Coronary artery (tissue), 2 donors: ENCODE data around the gene DBF4B.
"Not testable (repeated sequence)": the region's sequence is repeated elsewhere in the genome, so short reads cannot be mapped to it uniquely, and the experiment has no call there.

Experiments
- DNase-seq: peaks from one replicate; pipeline ENCODE4 v3.0.0-alpha.2; 2017; ENCODE audit warnings: low spot score
- H3K27ac ChIP-seq, 2 donors: fragments of 200-600 bp; sonication (generic); one replicate each; pipeline ENCODE4 v1.5.1; 2016 to 2019
- H3K4me3 ChIP-seq: fragments of 200-600 bp; sonication (generic); 2 replicates; pipeline ENCODE4 v1.5.1; 2016; ENCODE audit warnings: mild to moderate bottlenecking, moderate library complexity
- TF ChIP-seq, protein P1 (sequence below): fragments of 200-600 bp; sonication (generic); IDR thresholded peaks from one replicate; pipeline ENCODE4 v1.5.1; 2019; ENCODE audit warnings: antibody characterized with exemption

DBF4B gene

DNA sequence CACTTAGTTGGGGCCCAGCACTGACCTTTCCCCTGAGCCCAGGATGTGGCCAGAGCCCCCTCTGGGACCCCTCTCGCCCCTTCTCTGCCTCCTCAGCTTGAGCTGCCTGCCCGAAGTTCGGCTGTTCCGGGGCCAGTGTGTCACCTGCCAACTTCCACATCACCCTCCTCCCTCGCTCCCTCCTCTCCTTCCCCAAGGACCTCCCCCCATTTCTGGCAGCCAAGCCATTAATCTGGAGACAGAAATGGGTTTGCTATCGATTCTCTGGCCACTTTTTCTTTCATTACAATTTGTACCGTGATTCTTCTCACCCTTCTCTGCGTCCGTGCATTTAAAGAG is 41.5 kb downstream of the DBF4B start:
- TF ChIP-seq, protein P1, sequence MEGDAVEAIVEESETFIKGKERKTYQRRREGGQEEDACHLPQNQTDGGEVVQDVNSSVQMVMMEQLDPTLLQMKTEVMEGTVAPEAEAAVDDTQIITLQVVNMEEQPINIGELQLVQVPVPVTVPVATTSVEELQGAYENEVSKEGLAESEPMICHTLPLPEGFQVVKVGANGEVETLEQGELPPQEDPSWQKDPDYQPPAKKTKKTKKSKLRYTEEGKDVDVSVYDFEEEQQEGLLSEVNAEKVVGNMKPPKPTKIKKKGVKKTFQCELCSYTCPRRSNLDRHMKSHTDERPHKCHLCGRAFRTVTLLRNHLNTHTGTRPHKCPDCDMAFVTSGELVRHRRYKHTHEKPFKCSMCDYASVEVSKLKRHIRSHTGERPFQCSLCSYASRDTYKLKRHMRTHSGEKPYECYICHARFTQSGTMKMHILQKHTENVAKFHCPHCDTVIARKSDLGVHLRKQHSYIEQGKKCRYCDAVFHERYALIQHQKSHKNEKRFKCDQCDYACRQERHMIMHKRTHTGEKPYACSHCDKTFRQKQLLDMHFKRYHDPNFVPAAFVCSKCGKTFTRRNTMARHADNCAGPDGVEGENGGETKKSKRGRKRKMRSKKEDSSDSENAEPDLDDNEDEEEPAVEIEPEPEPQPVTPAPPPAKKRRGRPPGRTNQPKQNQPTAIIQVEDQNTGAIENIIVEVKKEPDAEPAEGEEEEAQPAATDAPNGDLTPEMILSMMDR: no peak
- Histone ChIP-seq H3K27ac (peak overlapping the region in 1 of 2 donors; percentile 42), H3K4me3 (peak overlapping the region; percentile 51)
- no peak for DNase-seq

DNA sequence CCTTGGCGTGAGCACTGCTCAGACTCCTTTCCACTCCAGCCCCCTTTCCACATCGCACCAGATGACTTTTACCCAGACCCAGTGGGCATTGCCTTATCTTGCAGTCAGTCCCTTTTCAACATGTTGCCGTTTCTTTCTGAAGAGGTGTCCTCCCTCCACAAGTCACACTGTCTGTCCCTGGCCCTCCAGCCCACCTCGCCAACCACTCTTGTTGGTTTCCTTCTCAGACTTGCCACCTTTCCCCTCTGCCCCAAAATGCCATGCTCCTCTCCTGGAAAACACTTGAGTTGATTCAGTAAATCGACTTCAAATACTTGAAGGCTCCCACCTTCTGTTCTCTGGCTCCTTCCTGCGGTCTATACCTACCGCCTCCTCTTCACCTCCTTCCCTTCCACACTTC is 42.9 kb downstream of the DBF4B start:
- TF ChIP-seq, protein P1: no peak
- Histone ChIP-seq H3K4me3 (no peak overlapping the region), H3K27ac (no peak overlapping the region)
- no peak for DNase-seq

DNA sequence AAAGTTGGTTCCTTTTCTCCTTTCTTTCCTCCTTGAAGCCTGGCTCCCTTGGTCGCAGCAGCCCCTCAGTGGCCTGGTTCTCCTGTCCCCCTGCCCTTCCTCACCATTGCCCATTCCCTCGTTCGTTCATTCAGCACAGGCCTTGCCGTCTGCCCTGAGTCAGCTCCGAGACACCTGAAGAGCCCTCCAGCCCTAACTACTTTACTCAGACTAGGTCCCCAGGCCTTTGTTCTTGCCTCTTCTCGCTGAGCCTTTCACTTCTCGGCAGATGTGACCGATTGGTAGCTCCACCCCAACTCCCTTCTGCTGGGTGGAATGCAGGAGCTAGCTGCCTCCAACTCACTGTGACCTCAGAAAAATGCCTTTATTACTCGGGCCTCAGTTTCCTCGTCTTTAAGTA is 43.3 kb downstream of the DBF4B start:
- no peak overlapping the region for H3K27ac ChIP-seq
- DNase-seq: no peak
- TF ChIP-seq, protein P1: no peak
- H3K4me3 ChIP-seq: no peak overlapping the region

DNA sequence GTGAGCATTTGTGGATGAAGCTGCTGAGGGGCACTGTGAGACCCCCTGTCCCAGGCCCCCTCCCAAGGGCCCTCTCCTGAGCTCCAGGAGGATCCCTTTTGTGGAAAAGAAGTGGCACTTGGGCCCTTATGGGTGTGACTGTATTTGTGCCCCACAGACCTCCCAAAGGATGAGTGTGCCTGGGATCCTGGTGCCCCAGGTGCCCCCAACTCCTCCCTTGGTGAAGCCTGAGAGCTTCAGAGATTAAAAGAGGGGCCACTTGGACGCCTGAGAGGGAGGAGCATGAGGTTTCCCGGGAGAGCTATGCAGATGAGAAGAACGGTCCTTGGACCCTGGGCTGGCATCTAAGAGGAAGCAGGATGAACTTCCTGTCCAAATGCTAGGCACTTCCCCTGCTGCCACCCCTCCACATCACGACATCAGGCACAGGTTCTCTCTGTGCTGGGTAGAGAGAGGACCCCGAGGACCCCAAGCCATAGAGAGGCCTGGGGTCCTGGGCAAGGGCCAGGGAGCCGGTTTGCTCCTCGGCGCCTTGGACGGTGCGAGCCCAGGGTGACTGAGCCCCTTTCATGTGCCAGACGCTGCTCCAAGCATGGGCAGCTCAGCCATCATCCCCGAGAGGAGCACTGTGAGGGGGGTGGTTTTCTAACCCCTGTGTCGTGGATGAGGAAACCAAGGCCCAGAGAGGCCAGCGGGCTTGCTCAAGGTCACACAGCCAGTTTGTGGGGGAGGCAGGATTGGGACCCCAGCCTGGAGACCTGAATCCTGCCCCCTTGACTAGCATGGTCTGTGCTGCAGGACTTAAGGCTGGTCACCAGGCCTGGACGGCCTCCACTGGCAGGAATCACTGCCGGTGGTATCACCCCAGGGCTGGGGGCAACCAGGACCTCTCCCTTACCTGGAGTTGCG is 44.7 kb downstream of the DBF4B start:
- TF ChIP-seq, protein P1: no peak
- H3K4me3 ChIP-seq: no peak overlapping the region
- H3K27ac ChIP-seq: no peak overlapping the region
- no peak for DNase-seq

DNA sequence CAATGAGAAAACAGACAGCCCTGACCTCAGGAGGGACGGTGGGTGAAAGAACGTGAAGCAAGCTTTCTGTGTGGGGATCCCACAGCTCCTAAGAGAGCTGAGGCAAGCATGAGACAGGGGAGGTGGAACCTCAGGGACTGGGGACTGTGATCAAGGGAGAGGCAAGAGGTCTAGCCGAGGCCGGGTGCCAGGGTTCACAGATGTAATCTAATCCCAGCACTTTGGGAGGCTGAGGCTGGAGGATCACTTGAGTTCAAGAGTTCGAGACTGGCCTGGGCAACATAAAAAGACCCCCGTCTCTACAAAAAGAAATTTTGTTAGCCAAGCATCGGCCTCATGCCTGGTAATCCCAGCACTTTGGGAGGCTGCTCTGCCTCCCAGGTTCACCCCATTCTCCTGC is 45.8 kb downstream of the DBF4B start:
- no peak overlapping the region for H3K4me3 ChIP-seq
- DNase-seq: no peak
- TF ChIP-seq, protein P1: no peak
- H3K27ac ChIP-seq: no peak overlapping the region

DNA sequence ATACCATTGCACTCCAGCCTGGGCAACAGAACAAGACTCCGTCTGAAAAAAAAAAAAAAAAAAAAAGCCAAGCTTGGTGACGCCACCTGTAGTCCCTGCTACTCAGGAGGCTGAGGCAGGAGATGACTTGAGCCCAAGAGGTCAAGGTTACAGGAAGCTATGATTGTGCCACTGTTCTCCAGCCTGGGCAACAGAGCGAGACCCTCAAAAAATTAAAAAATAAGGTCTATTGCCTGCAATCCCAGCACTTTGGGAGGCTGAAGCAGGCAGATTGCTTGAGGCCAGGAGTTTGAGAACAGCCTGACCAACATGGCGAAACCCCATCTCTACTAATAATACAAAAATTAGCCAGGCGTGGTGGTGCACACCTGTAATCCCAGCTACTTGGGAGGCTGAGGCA is 46.7 kb downstream of the DBF4B start:
- not testable (repeated sequence) for DNase-seq, H3K4me3 ChIP-seq, H3K27ac ChIP-seq

DNA sequence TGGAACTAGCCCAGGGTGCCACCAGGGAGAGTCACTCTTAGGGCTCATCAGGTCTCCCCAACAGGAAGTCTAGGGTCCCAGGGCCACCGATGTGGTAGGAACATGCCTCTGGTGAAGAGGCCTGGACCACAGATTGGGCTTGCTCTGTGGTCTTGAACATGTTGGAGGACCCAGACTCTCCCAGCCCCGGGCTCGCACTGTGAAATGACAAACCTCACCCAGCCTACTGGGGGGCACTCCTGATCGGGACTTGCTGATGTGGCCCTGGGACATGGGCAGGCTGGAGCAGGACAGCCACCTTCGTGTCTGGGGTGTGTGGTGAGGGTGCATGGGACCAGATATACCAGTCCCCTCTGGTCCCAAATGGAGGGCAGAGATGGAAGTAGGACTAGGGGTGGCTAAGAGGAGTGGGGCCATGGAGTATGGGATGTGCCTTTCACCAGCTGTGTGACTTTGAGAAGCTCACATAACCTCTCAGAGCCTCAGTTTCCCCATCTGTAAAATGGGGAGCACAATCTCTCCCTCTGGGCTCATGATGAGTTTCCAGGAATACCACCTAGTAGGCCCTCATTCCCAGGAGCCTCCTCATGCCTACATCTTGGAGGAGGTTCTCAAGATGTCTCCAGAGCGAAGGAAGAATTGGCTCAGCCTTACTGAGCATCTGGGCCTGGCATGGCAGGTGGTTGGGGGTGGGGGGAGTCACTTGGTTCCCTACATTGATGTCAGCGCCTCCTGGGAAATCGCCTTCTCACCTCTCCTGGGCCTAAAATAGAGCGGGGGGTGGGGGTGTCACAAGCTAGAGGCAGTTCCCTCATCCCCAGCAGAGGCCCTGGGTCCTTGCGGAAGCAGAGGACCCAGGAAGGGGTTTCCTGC is 48.8 kb downstream of the DBF4B start:
- no peak overlapping the region for H3K27ac ChIP-seq
- no peak overlapping the region for H3K4me3 ChIP-seq
- TF ChIP-seq, protein P1: no peak
- no peak for DNase-seq
